GM12873 (cell line): ENCODE data around the gene SCCPDH.
A peak's percentile ranks its signal among the peaks of the same experiment; 100 is the strongest.

Experiments used
- CTCF ChIP-seq: IDR thresholded peaks from 2 replicates; pipeline ENCODE4 v1.5.1; 2012; ENCODE audit warnings: low read depth, mild to moderate bottlenecking, moderate library complexity, low read length, control low read depth; ENCODE audit not compliant: insufficient read depth; ENCODE audit errors: missing control alignments

Gene SCCPDH

GRCh38 chr1:246695136-246695535 lies 29.1 kb upstream of the SCCPDH start:
- no peak for TF ChIP-seq CTCF

GRCh38 chr1:246695666-246696065 lies 28.5 kb upstream of the SCCPDH start:
- TF ChIP-seq CTCF, result no peak

GRCh38 chr1:246698466-246699094 lies 25.6 kb upstream of the SCCPDH start:
- TF ChIP-seq CTCF, result no peak

GRCh38 chr1:246699095-246699735 lies 25.0 kb upstream of the SCCPDH start:
- peak; percentile 86 for TF ChIP-seq CTCF

- no peak for TF ChIP-seq CTCF
Observed at GRCh38 chr1:246703581-246703980, 20.6 kb upstream of the SCCPDH start.

GRCh38 chr1:246705368-246705767 lies 18.8 kb upstream of the SCCPDH start:
- no peak for TF ChIP-seq CTCF

GRCh38 chr1:246708166-246708565 lies 16.0 kb upstream of the SCCPDH start:
- TF ChIP-seq CTCF, result no peak
